Measurements from ENCODE around the gene TRANK1. TPM values are rescaled to one million over a fixed set of nuclear protein-coding genes. Genes with fewer than 3 reads are reported as not detected.
A peak's percentile ranks its signal among the peaks of the same experiment; 100 is the strongest.

The TRANK1 gene
- total and polyA plus RNA-seq, 2 of the 8 experiments (the other 6 are each of a cell fraction or from before 2014, with no cell fraction given): 2.9 to 8.8 TPM

GRCh38 chr3:36991923-36992805 lies 47.3 kb upstream of the TRANK1 start:
- ChIA-PET CTCF (ENCODE audit: partially characterized antibody) (interaction anchor here (0.7 to 4.9 kb wide), 16 partner anchors 12 to 261 kb away, joined by 3 to 33 read pairs (median 3); no protein-coding TSS in a partner anchor), POLR2A (ENCODE audit: partially characterized antibody) (interaction anchor here (0.8 to 2.5 kb wide), 25 partner anchors 9 to 229 kb away, joined by 3 to 18 read pairs (median 5); partner anchors contain the start of gene TRANK1)
- peak overlapping the region; percentile 33 for H2BK120ac ChIP-seq (replicated peaks; ENCODE audit: low read depth, low read length)
- no peak overlapping the region for H2AFZ ChIP-seq (ENCODE audit: low read length)
- peak overlapping the region; percentile 83 for H3K56ac ChIP-seq (replicated peaks; ENCODE audit: insufficient read length, low read depth, low read length)
- H4K20me1 ChIP-seq (replicated peaks in 1 of 2; ENCODE audit: control insufficient read depth in 1 of 2, insufficient read depth in 2 of 2, low read length in 2 of 2): peaks cover 2 to 12% of the 10 kb centered on the region in 2 experiments
- H3K9me3 ChIP-seq (ENCODE audit: insufficient read depth in 2 of 2, low read depth in 1 of 2, low read length in 1 of 2): no peaks in the 10 kb centered on the region
- 15% methylated on average over 24 of the region's 24 CpGs; no CpG with 5 or more reads in 1 of the 2 experiments for WGBS, 2 experiments (ENCODE audit: extremely low coverage in 1 of 2, insufficient coverage in 1 of 2, insufficient read length in 1 of 2, insufficient replicate concordance in 2 of 2, low coverage in 1 of 2, low lambda C conversion rate in 2 of 2, missing lambda C conversion rate in 1 of 2)
- peak overlapping the region; percentile 96; the same call in 1 of the 2 replicates for H4K8ac ChIP-seq (ENCODE audit: extremely low read depth, insufficient read depth, low read length)
- no peak overlapping the region for H3K4ac ChIP-seq (replicated peaks; ENCODE audit: insufficient read length, low read depth, low read length)
- peaks cover 10 to 49% of the 10 kb centered on the region in 2 experiments; a peak in 3 of 4 replicates for H3K79me2 ChIP-seq (ENCODE audit: control insufficient read depth in 1 of 2, insufficient read depth in 2 of 2, low read length in 2 of 2)
- H3K27me3 ChIP-seq (replicated peaks in 1 of 4; ENCODE audit: control insufficient read depth in 3 of 4, extremely low read depth in 1 of 4, insufficient read depth in 3 of 4, low read length in 3 of 4): no peaks in the 10 kb centered on the region
- peak overlapping the region; percentile 62 for H4K5ac ChIP-seq (ENCODE audit: insufficient read length, low read depth, low read length)
- no peak overlapping the region for H3K14ac ChIP-seq (ENCODE audit: insufficient read length)
- H3K23ac ChIP-seq (ENCODE audit: insufficient read length): no peak overlapping the region
- no peak overlapping the region for H2BK15ac ChIP-seq (ENCODE audit: low read length)
- peak overlapping the region; percentile 96 for H3K27ac ChIP-seq (ENCODE audit: low read depth, low read length)
- H3K4me1 ChIP-seq (replicated peaks in 1 of 4; ENCODE audit: control insufficient read depth in 3 of 4, insufficient read depth in 4 of 4, low read length in 3 of 4): peaks cover 0 to 2% (median 0%) of the 10 kb centered on the region in 4 experiments; a peak in 3 of 7 replicates
- no peaks in the 10 kb centered on the region; the same call in 1 of the 2 replicates for H3K79me1 ChIP-seq (ENCODE audit: low read depth, low read length)
- peak overlapping the region; percentile 1 for H4K91ac ChIP-seq (replicated peaks; ENCODE audit: insufficient read length, low read length)
- peak overlapping the region; percentile 94 for H2BK5ac ChIP-seq (ENCODE audit: low read depth, low read length)
- DNase-seq (ENCODE audit: low read depth in 1 of 2, low spot score in 2 of 2): no peak
- FAIRE-seq: no peak
- no peak for TF ChIP-seq RBBP5 (IDR thresholded peaks at IDR 0.05; ENCODE audit: borderline replicate concordance, low read depth, low read length)
- no peak for TF ChIP-seq CREB1 (IDR thresholded peaks at IDR 0.05)
- TF ChIP-seq HDAC6 (IDR thresholded peaks at IDR 0.05; ENCODE audit: low read depth, low read length): no peak
- TF ChIP-seq RFX5 (IDR thresholded peaks at IDR 0.05; ENCODE audit: borderline replicate concordance, low read depth, low read length): no peak
- TF ChIP-seq KDM4A (IDR thresholded peaks at IDR 0.05; ENCODE audit: low read depth, low read length, severe bottlenecking): peak; percentile 33
- peaks cover 4% of the 10 kb centered on the region; the same call in 1 of the 2 replicates for H3K23me2 ChIP-seq (ENCODE audit: low read depth, low read length)
- H2AK5ac ChIP-seq (ENCODE audit: low read depth, low read length): no peak overlapping the region
- H3K9ac ChIP-seq (replicated peaks in 1 of 4; ENCODE audit: extremely low read depth in 1 of 4, low read depth in 3 of 4, low read length in 3 of 4): peak overlapping the region; percentile 88 to 96 (median 92)
- H3K36me3 ChIP-seq (ENCODE audit: control insufficient read depth in 2 of 4, insufficient read depth in 4 of 4, low read length in 3 of 4): peaks cover 3 to 34% (median 10%) of the 10 kb centered on the region in 4 experiments; a peak in 7 of 8 replicates
- peak overlapping the region; percentile 20; the same call in 1 of the 2 replicates for H3K18ac ChIP-seq (ENCODE audit: extremely low read depth, low read length)
- H3K4me2 ChIP-seq (ENCODE audit: insufficient read depth in 1 of 2, low read depth in 2 of 2, low read length in 2 of 2): peak overlapping the region; percentile 95 to 97
- H2BK20ac ChIP-seq (ENCODE audit: low read length): no peak overlapping the region
- 0 out of 2 replicates have a peak overlapping the region, but pooled peaks have one; percentile 65 for H2BK12ac ChIP-seq (ENCODE audit: low read depth, low read length)
- peak overlapping the region; percentile 58 to 93 (median 90) for H3K4me3 ChIP-seq (ENCODE audit: extremely low read depth in 1 of 4, insufficient read depth in 2 of 4, low read depth in 3 of 4, low read length in 4 of 4)

Data from H1 (cell line).